Measurements from ENCODE around the gene PDZRN3. TPM values are rescaled to one million over a fixed set of nuclear protein-coding genes. Genes with fewer than 3 reads are reported as not detected.

The PDZRN3 gene
- total RNA-seq, 1 experiment from 2014 or later = not detected

GRCh38 chr3:73419179-73419803 lies 205.4 kb downstream of the PDZRN3 start:
- CTCF ChIA-PET = no interaction called here
- no peaks in the 10 kb centered on the region for H3K4me1 ChIP-seq (ENCODE audit: control insufficient read depth, insufficient read depth, low read length)
- POLR2A ChIA-PET = no interaction called here
- no peak overlapping the region for H3K4me3 ChIP-seq (ENCODE audit: low read depth in 2 of 2, low read length in 2 of 2)
- no peaks in the 10 kb centered on the region for H3K9me3 ChIP-seq (ENCODE audit: control insufficient read depth, insufficient read depth, low read depth, low read length)
- no peak overlapping the region for H3K27ac ChIP-seq (ENCODE audit: low read length)
- BruUV-seq (replicated peaks) = no TSS peak
- no peaks in the 10 kb centered on the region for H3K36me3 ChIP-seq (ENCODE audit: control insufficient read depth, insufficient read depth, low read length)
- no peaks in the 10 kb centered on the region for H3K27me3 ChIP-seq (ENCODE audit: control insufficient read depth, insufficient read depth, low read length)
- intact Hi-C loops (cut with micrococcal nuclease; ENCODE audit: unreplicated experiment) (no loop called here), in situ Hi-C loops (cut with HindIII; ENCODE audit: low pct_unique_long_range_greater_than_20kb, low sequenced_read_pairs) (no loop called here)
- DNase-seq (ENCODE audit: low read depth, low spot score) (no peak), ATAC-seq (no peak)
- TF ChIP-seq POLR2AphosphoS5 (IDR thresholded peaks at IDR 0.05; ENCODE audit: low read depth, low read length) (no peak), SIN3A (IDR thresholded peaks at IDR 0.05; ENCODE audit: borderline replicate concordance, insufficient read depth, low read depth, low read length) (no peak), REST (IDR thresholded peaks at IDR 0.05; ENCODE audit: insufficient read depth in 1 of 2, low read depth in 2 of 2, low read length in 1 of 2) (no peak), TCF7L2 (IDR thresholded peaks at IDR 0.05; ENCODE audit: low read depth, low read length) (no peak), CTCF (IDR thresholded peaks at IDR 0.05) (no peak)

GRCh38 chr3:73418681-73419080 lies 206.1 kb downstream of the PDZRN3 start:
- ChIA-PET CTCF (no interaction called here), POLR2A (no interaction called here)
- intact Hi-C loops (cut with micrococcal nuclease; ENCODE audit: unreplicated experiment) (no loop called here), in situ Hi-C loops (cut with HindIII; ENCODE audit: low pct_unique_long_range_greater_than_20kb, low sequenced_read_pairs) (no loop called here)
- H3K4me3 ChIP-seq (ENCODE audit: low read depth in 2 of 2, low read length in 2 of 2) = no peak overlapping the region
- H3K27ac ChIP-seq (ENCODE audit: low read length) = no peak overlapping the region
- H3K27me3 ChIP-seq (ENCODE audit: control insufficient read depth, insufficient read depth, low read length) = no peaks in the 10 kb centered on the region
- H3K4me1 ChIP-seq (ENCODE audit: control insufficient read depth, insufficient read depth, low read length) = no peaks in the 10 kb centered on the region
- ATAC-seq (no peak), DNase-seq (ENCODE audit: low read depth, low spot score) (no peak)
- no peak for TF ChIP-seq TCF7L2 (IDR thresholded peaks at IDR 0.05; ENCODE audit: low read depth, low read length)
- TF ChIP-seq CTCF (IDR thresholded peaks at IDR 0.05) = no peak
- no peak for TF ChIP-seq SIN3A (IDR thresholded peaks at IDR 0.05; ENCODE audit: borderline replicate concordance, insufficient read depth, low read depth, low read length)
- TF ChIP-seq POLR2AphosphoS5 (IDR thresholded peaks at IDR 0.05; ENCODE audit: low read depth, low read length) = no peak
- no peak for TF ChIP-seq REST (IDR thresholded peaks at IDR 0.05; ENCODE audit: insufficient read depth in 1 of 2, low read depth in 2 of 2, low read length in 1 of 2)
- H3K36me3 ChIP-seq (ENCODE audit: control insufficient read depth, insufficient read depth, low read length) = no peaks in the 10 kb centered on the region
- no peaks in the 10 kb centered on the region for H3K9me3 ChIP-seq (ENCODE audit: control insufficient read depth, insufficient read depth, low read depth, low read length)
- BruUV-seq (replicated peaks) = no TSS peak
